Measurements from ENCODE around the gene TXNRD1.
"Not testable (repeated sequence)": the region's sequence is repeated elsewhere in the genome, so short reads cannot be mapped to it uniquely, and the experiment has no call there.

The TXNRD1 gene

DNA sequence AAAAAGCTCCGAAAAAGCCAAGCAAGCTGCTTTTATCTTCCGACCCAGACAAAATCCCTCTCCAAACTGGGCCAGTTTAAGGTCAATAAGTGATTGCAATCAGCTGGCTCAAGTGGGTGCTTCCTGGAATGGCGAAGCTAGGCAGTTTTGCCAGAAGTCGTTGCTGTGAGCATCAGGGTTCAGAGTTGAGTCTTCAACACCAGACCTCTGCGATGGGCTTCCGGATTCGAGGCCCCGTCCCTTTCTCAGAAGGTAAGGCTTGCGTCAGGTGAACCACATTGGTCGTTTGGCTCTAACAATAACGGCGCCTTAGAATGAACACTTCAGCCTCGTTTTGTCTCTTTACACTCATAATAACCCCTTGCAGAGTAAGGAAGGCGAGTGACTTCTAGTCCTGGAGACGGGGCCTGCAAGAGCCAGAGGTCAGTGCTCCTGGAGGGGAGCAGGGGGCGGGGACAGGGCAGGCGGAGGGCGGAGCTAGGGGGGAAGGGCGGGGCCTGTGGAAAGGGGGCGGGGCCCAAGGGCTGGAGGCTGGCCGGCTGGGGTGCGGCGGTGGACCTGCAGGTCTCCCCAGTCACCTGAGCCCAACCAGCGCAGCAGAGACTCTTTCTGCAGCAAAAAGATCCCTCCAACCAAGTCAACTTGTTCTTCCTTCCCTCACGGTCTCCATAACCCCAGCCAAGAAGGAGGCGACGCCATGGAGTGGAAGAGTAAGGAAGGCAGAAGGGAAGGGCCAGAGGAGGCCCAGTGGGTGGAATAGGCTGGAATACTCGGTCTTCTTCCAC is 43.6 kb upstream of the TXNRD1 start:
- Histone ChIP-seq H3K79me1 (ENCODE audit: low read length) (no peaks in the 10 kb centered on the region), H2BK120ac (ENCODE audit: low read depth, low read length) (no peak overlapping the region), H3K18ac (ENCODE audit: low read length) (no peak overlapping the region), H3K56ac (ENCODE audit: low read length) (no peak overlapping the region), H3K9ac (ENCODE audit: low read length) (no peak overlapping the region), H3K4me1 (ENCODE audit: control insufficient read depth, low read depth, low read length) (no peaks in the 10 kb centered on the region), H3K36me3 (ENCODE audit: control insufficient read depth, insufficient read depth, low read length) (no peaks in the 10 kb centered on the region), H3K4ac (ENCODE audit: low read depth, low read length) (no peak overlapping the region), H2AK5ac (ENCODE audit: low read length) (no peak overlapping the region), H3K4me2 (ENCODE audit: low read length) (no peak overlapping the region), H2BK5ac (ENCODE audit: low read length) (no peak overlapping the region), H2BK15ac (replicated peaks; ENCODE audit: low read depth) (no peak overlapping the region), H3K23ac (ENCODE audit: low read length) (no peak overlapping the region), H3K4me3 (ENCODE audit: low read length) (no peak overlapping the region), H3K27me3 (ENCODE audit: insufficient read depth, low read length, poor library complexity) (no peaks in the 10 kb centered on the region), H4K8ac (ENCODE audit: low read depth, low read length) (no peak overlapping the region), H3K27ac (ENCODE audit: low read depth, low read length) (no peak overlapping the region), H3K79me2 (ENCODE audit: control insufficient read depth, insufficient read depth, low read length) (no peaks in the 10 kb centered on the region), H4K5ac (ENCODE audit: low read length) (no peak overlapping the region)
- no peak for DNase-seq
- WGBS (ENCODE audit: extremely low coverage, insufficient coverage, low lambda C conversion rate), result no CpG with 5 or more reads among the region's 28 CpGs

DNA sequence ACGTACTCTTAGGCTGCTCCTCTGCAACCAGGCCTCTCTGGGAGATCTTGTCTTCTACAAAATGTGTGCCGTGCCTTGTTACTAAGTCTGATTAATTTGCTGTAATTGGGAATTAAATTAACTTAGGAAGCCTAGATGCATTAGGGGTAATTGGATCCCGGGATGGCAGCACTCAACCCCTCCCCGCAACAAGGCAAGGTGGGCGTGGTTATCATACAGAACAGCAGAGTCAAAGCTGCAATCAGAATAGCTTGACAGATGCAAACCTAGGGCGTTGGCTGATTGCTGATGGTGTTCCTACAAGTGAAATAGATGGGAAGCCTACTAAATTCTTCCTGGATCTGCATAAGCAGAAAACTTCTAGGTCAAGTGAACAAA is 43.0 kb upstream of the TXNRD1 start:
- Histone ChIP-seq H3K79me1 (ENCODE audit: low read length) (no peaks in the 10 kb centered on the region), H3K4ac (ENCODE audit: low read depth, low read length) (no peak overlapping the region), H3K4me1 (ENCODE audit: control insufficient read depth, low read depth, low read length) (no peaks in the 10 kb centered on the region), H2AK5ac (ENCODE audit: low read length) (no peak overlapping the region), H3K9ac (ENCODE audit: low read length) (no peak overlapping the region), H2BK120ac (ENCODE audit: low read depth, low read length) (no peak overlapping the region), H4K5ac (ENCODE audit: low read length) (no peak overlapping the region), H3K4me3 (ENCODE audit: low read length) (no peak overlapping the region), H3K79me2 (ENCODE audit: control insufficient read depth, insufficient read depth, low read length) (no peaks in the 10 kb centered on the region), H3K36me3 (ENCODE audit: control insufficient read depth, insufficient read depth, low read length) (no peaks in the 10 kb centered on the region), H3K4me2 (ENCODE audit: low read length) (no peak overlapping the region), H3K23ac (ENCODE audit: low read length) (no peak overlapping the region), H3K56ac (ENCODE audit: low read length) (no peak overlapping the region), H3K27me3 (ENCODE audit: insufficient read depth, low read length, poor library complexity) (no peaks in the 10 kb centered on the region), H3K27ac (ENCODE audit: low read depth, low read length) (no peak overlapping the region), H2BK5ac (ENCODE audit: low read length) (no peak overlapping the region), H3K18ac (ENCODE audit: low read length) (no peak overlapping the region), H2BK15ac (replicated peaks; ENCODE audit: low read depth) (no peak overlapping the region), H4K8ac (ENCODE audit: low read depth, low read length) (no peak overlapping the region)
- no peak for DNase-seq
- no CpG with 5 or more reads among the region's 6 CpGs for whole genome bisulfite sequencing (ENCODE audit: extremely low coverage, insufficient coverage, low lambda C conversion rate)

DNA sequence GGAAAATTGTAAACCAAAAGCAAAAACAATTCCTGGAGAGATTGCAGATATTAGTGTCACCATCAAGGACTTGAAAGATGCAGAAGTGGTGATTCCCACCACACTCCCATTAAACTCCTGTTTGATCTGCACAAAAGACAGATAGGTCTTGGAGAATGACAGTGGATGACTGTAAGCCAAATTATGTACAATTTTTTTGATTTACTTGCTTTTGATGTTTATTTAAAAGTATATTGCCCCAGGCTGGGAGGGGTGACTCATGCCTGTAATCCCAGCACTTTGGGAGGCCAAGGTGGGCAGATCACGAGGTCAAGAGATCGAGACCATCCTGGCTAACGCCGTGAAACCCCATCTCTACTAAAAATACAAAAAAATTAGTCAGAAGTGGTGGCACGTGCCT is 41.8 kb upstream of the TXNRD1 start:
- not testable (repeated sequence) for H3K4me3 ChIP-seq (ENCODE audit: low read length); H4K5ac ChIP-seq (ENCODE audit: low read length)

DNA sequence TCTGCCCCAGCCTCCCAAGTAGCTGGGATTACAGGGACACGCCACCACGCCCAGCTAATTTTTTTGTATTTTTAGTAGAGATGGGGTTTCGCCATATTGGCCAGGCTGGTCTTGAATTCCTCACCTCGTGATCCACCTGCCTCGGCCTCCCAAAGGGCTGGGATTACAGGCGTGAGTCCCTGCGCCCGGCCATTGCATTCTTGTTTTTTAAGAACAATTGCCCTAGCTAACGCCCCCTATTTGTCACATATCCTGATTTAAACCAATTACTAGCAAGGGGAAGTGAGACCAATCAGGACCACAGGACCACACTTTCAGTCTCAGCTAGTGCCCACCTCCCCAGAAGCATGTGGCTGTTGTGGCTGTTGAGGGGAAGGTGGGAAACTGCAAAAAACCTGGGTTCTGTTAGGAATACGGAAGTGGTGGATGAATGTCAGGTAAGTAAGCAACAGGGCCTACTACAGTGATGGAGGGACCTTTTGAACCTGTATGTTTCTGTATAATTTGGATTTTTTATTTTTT is 39.8 kb upstream of the TXNRD1 start:
- H4K8ac ChIP-seq (ENCODE audit: low read depth, low read length), result no peak overlapping the region
- H3K23ac ChIP-seq (ENCODE audit: low read length), result no peak overlapping the region
- no peaks in the 10 kb centered on the region for H3K79me2 ChIP-seq (ENCODE audit: control insufficient read depth, insufficient read depth, low read length)
- H3K4me1 ChIP-seq (ENCODE audit: control insufficient read depth, low read depth, low read length), result no peaks in the 10 kb centered on the region
- no peak overlapping the region for H4K5ac ChIP-seq (ENCODE audit: low read length)
- H3K56ac ChIP-seq (ENCODE audit: low read length), result no peak overlapping the region
- H3K4me2 ChIP-seq (ENCODE audit: low read length), result no peak overlapping the region
- no peak overlapping the region for H2AK5ac ChIP-seq (ENCODE audit: low read length)
- no peak overlapping the region for H2BK120ac ChIP-seq (ENCODE audit: low read depth, low read length)
- no peak for DNase-seq
- H3K79me1 ChIP-seq (ENCODE audit: low read length), result no peaks in the 10 kb centered on the region
- no peak overlapping the region for H3K27ac ChIP-seq (ENCODE audit: low read depth, low read length)
- H3K27me3 ChIP-seq (ENCODE audit: insufficient read depth, low read length, poor library complexity), result no peaks in the 10 kb centered on the region
- no peak overlapping the region for H3K4ac ChIP-seq (ENCODE audit: low read depth, low read length)
- no peak overlapping the region for H3K9ac ChIP-seq (ENCODE audit: low read length)
- whole genome bisulfite sequencing (ENCODE audit: extremely low coverage, insufficient coverage, low lambda C conversion rate), result no CpG with 5 or more reads among the region's 10 CpGs
- no peak overlapping the region for H3K4me3 ChIP-seq (ENCODE audit: low read length)
- no peak overlapping the region for H2BK5ac ChIP-seq (ENCODE audit: low read length)
- no peak overlapping the region for H2BK15ac ChIP-seq (replicated peaks; ENCODE audit: low read depth)
- no peak overlapping the region for H3K18ac ChIP-seq (ENCODE audit: low read length)
- H3K36me3 ChIP-seq (ENCODE audit: control insufficient read depth, insufficient read depth, low read length), result no peaks in the 10 kb centered on the region

More for the DNA sequence above, 41.8 kb upstream of the TXNRD1 start:
- H3K27ac ChIP-seq (ENCODE audit: low read depth, low read length); H3K79me2 ChIP-seq (ENCODE audit: control insufficient read depth, insufficient read depth, low read length); H3K4me2 ChIP-seq (ENCODE audit: low read length); H3K23ac ChIP-seq (ENCODE audit: low read length); H3K18ac ChIP-seq (ENCODE audit: low read length); H3K4ac ChIP-seq (ENCODE audit: low read depth, low read length); H2BK15ac ChIP-seq (replicated peaks; ENCODE audit: low read depth); H3K36me3 ChIP-seq (ENCODE audit: control insufficient read depth, insufficient read depth, low read length); H2AK5ac ChIP-seq (ENCODE audit: low read length); H2BK5ac ChIP-seq (ENCODE audit: low read length); H3K9ac ChIP-seq (ENCODE audit: low read length); H3K4me1 ChIP-seq (ENCODE audit: control insufficient read depth, low read depth, low read length); H3K56ac ChIP-seq (ENCODE audit: low read length); H4K8ac ChIP-seq (ENCODE audit: low read depth, low read length); H3K79me1 ChIP-seq (ENCODE audit: low read length); H3K27me3 ChIP-seq (ENCODE audit: insufficient read depth, low read length, poor library complexity); DNase-seq; H2BK120ac ChIP-seq (ENCODE audit: low read depth, low read length): not testable (repeated sequence)
- WGBS (ENCODE audit: extremely low coverage, insufficient coverage, low lambda C conversion rate), result no CpG with 5 or more reads among the region's 5 CpGs

DNA sequence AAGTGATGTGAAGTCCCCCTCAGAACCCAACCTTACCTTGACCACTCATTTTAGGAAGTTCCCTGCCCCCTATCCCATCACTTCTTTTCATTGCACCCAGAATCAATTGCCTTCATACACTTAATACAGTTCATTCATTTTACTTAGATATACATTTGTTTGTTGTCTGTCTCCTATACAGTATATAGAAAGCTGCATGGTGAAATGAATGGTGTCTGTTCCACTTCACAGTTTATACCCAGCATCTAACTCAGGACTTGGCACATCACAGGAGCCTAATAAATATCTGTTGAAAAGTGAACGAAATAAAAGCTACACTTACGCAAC is 38.3 kb upstream of the TXNRD1 start:
- no peaks in the 10 kb centered on the region for H3K27me3 ChIP-seq (ENCODE audit: insufficient read depth, low read length, poor library complexity)
- H4K5ac ChIP-seq (ENCODE audit: low read length), result no peak overlapping the region
- H3K27ac ChIP-seq (ENCODE audit: low read depth, low read length), result no peak overlapping the region
- H3K79me1 ChIP-seq (ENCODE audit: low read length), result no peaks in the 10 kb centered on the region
- H3K9ac ChIP-seq (ENCODE audit: low read length), result no peak overlapping the region
- H2AK5ac ChIP-seq (ENCODE audit: low read length), result no peak overlapping the region
- H2BK120ac ChIP-seq (ENCODE audit: low read depth, low read length), result no peak overlapping the region
- H3K4me1 ChIP-seq (ENCODE audit: control insufficient read depth, low read depth, low read length), result no peaks in the 10 kb centered on the region
- no peak overlapping the region for H2BK5ac ChIP-seq (ENCODE audit: low read length)
- H2BK15ac ChIP-seq (replicated peaks; ENCODE audit: low read depth), result no peak overlapping the region
- no peak for DNase-seq
- no peak overlapping the region for H3K4ac ChIP-seq (ENCODE audit: low read depth, low read length)
- no peak overlapping the region for H4K8ac ChIP-seq (ENCODE audit: low read depth, low read length)
- H3K36me3 ChIP-seq (ENCODE audit: control insufficient read depth, insufficient read depth, low read length), result no peaks in the 10 kb centered on the region
- H3K23ac ChIP-seq (ENCODE audit: low read length), result no peak overlapping the region
- no peak overlapping the region for H3K18ac ChIP-seq (ENCODE audit: low read length)
- H3K79me2 ChIP-seq (ENCODE audit: control insufficient read depth, insufficient read depth, low read length), result no peaks in the 10 kb centered on the region
- H3K4me3 ChIP-seq (ENCODE audit: low read length), result no peak overlapping the region
- no CpG with 5 or more reads among the region's 2 CpGs for WGBS (ENCODE audit: extremely low coverage, insufficient coverage, low lambda C conversion rate)
- no peak overlapping the region for H3K56ac ChIP-seq (ENCODE audit: low read length)
- H3K4me2 ChIP-seq (ENCODE audit: low read length), result no peak overlapping the region
